Measurements from ENCODE around the gene HES7. TPM values are rescaled to one million over a fixed set of nuclear protein-coding genes. Genes with fewer than 3 reads are reported as not detected.
"Not testable (repeated sequence)": the region's sequence is repeated elsewhere in the genome, so short reads cannot be mapped to it uniquely, and the experiment has no call there.

HES7 gene
- total and polyA plus RNA-seq, 7 donors: 0.16 TPM; not detected in 6

DNA sequence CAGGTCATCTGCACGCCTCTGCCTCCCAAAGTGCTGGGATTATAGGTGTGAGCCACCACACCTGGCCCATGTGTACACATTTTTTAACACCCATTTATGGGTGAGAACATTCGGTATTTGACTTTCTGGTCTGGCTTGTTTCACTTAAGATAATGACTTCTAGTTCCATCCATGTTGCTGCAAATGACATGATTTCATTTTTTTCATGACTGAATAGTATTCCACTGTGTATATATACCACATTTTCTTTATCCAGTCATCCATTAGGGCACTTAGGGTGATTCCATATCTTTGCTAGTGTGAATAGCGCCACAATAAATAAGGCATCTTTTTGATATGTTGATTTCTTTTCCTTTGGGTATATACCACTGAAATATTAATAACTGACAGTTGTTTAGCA lies 42.0 kb downstream of the HES7 start:
- peaks cover 6 to 88% (median 33%) of the 10 kb centered on the region in 3 donors for H3K27me3 ChIP-seq
- no peak overlapping the region for H3K27ac ChIP-seq
- intact Hi-C loops (cut with DNase I): loop anchor here (5.0 kb wide), 2 partner anchors 35 to 470 kb away; partner anchors contain the start of genes ALOXE3 and FXR2
- DNase-seq: no peak
- 88 to 92% methylated on average over 3 of the region's 3 CpGs for WGBS, 2 donors
- no peaks in the 10 kb centered on the region for H3K36me3 ChIP-seq
- no peaks in the 10 kb centered on the region for H3K9me3 ChIP-seq
- H3K4me1 ChIP-seq: peaks cover 0 to 15% (median 11%) of the 10 kb centered on the region in 4 donors
- TF ChIP-seq POLR2A (IDR thresholded peaks at IDR 0.05) (no peak), EP300 (IDR thresholded peaks at IDR 0.05) (no peak), POLR2AphosphoS5 (IDR thresholded peaks at IDR 0.05) (no peak)
- TF ChIP-seq, protein P1, sequence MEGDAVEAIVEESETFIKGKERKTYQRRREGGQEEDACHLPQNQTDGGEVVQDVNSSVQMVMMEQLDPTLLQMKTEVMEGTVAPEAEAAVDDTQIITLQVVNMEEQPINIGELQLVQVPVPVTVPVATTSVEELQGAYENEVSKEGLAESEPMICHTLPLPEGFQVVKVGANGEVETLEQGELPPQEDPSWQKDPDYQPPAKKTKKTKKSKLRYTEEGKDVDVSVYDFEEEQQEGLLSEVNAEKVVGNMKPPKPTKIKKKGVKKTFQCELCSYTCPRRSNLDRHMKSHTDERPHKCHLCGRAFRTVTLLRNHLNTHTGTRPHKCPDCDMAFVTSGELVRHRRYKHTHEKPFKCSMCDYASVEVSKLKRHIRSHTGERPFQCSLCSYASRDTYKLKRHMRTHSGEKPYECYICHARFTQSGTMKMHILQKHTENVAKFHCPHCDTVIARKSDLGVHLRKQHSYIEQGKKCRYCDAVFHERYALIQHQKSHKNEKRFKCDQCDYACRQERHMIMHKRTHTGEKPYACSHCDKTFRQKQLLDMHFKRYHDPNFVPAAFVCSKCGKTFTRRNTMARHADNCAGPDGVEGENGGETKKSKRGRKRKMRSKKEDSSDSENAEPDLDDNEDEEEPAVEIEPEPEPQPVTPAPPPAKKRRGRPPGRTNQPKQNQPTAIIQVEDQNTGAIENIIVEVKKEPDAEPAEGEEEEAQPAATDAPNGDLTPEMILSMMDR (IDR thresholded peaks at IDR 0.05): no peak
- H3K4me3 ChIP-seq: no peak overlapping the region

DNA sequence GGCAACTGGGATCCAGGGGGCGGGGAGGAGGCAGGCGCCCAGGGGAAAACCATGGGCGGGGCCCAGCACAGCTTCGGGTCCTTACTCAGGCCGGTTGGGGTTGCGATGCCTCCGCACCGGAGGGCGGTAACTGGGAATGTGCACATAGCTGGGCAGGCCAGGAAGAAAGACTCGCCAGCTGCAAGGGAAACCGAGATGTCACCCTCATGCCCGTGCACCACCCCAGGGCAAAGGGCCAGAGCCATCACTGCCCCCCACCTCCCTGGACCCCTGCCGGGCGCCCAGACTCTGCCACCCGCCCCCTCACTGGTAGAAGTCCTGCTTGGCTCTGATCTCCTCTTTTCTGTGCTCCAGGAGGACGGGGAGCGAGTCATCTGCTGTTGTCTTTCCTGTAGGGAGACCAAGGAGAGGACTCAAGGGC lies 43.1 kb downstream of the HES7 start:
- no peak overlapping the region for H3K27ac ChIP-seq
- H3K27me3 ChIP-seq: peaks cover 6 to 93% (median 43%) of the 10 kb centered on the region in 3 donors
- no peaks in the 10 kb centered on the region for H3K36me3 ChIP-seq
- TF ChIP-seq POLR2A (IDR thresholded peaks at IDR 0.05) (no peak), POLR2AphosphoS5 (IDR thresholded peaks at IDR 0.05) (no peak), EP300 (IDR thresholded peaks at IDR 0.05) (no peak)
- TF ChIP-seq, protein P1 (IDR thresholded peaks at IDR 0.05): no peak
- WGBS, 2 donors: 30 to 68% methylated on average over 17 of the region's 17 CpGs
- intact Hi-C loops (cut with DNase I): loop anchor here (5.0 kb wide), 2 partner anchors 36 to 469 kb away; partner anchors contain the start of genes ALOXE3 and FXR2
- H3K9me3 ChIP-seq: no peaks in the 10 kb centered on the region
- DNase-seq: no peak
- peaks cover 0 to 15% (median 11%) of the 10 kb centered on the region in 4 donors for H3K4me1 ChIP-seq
- H3K4me3 ChIP-seq: no peak overlapping the region

DNA sequence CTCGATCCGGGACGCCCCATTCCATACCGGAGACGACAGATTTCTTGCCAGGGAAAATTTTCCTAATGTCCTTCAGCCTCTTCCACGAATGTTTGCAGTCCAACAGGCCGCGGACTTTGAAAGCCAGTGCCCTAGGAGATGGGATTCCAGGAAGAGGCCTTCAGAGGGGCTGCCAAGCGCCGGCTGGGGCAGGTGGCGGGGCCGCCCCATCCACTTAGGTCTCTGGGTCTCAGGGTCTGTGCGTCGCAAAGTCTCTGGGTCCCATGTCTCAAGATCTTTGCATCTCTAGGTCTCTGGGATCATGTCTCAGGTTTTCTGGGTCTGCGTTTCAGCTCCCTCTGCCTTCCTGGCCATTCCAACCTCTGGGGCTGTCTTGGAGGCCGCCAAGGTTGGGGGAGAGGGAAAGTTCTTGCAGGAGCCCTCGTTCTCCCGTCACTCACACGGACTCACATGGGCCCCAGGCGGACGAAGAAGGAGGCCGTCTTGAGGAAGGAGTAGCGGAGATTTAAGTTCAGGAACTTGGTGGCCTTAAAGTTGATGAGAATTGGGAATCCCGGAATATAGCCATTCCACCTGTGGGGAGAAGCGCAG lies 43.6 kb downstream of the HES7 start:
- intact Hi-C loops (cut with DNase I): loop anchor here (5.0 kb wide), 2 partner anchors 37 to 468 kb away; partner anchors contain the start of genes ALOXE3 and FXR2
- no peak overlapping the region for H3K27ac ChIP-seq

DNA sequence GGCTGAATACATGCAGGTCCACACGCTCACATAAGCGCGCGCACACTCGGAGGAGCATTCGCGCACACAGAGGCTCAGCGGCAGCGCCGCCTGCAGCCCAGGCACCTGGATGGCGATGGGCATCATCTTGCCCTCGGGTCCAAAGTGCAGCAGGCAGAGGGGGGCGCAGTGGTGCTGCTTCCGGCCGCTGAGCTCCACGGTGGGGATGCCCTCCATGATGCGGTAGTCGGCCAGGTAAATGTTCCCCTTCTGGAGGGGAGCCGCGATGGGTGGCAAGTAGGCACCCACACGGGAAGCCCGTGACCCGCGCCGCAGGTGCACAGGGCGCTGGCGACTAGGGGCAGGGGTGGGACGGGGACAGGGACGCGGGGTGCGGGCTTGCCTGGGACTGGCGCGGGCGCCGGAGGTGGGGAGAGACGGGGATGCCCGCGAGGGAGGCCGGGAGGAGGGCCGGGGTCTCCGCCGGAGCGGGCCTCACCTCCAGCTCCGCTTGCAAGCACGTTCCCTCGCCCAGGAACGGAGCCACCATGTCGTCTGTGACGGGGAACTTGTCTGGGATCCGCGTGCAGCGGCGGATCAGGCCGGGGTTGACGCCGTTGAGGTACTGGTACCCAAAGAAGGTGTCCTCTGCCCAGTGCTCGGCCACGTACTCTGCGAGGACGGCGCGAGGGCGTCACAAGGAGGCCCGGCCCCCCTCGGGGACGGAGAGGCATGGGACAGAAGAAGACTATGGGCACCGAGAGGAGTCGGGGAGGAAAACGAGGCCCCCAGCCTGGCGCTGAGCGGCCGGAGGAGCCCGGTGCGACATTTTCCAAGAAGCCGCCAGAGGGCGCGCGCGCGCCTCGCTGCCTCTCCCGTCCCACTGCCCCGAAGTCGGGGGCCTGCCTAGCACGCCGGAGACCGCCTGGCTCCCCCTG lies 44.4 kb downstream of the HES7 start:
- TF ChIP-seq EP300 (IDR thresholded peaks at IDR 0.05) (no peak), POLR2A (IDR thresholded peaks at IDR 0.05) (no peak)
- TF ChIP-seq, protein P1 (IDR thresholded peaks at IDR 0.05): peak; percentile 47 to 95 (median 68)
- Histone ChIP-seq H3K4me1 (peaks cover 0 to 15% (median 11%) of the 10 kb centered on the region in 4 donors), H3K27me3 (peaks cover 6 to 95% (median 55%) of the 10 kb centered on the region in 3 donors), H3K4me3 (peak overlapping the region in 3 of 4 donors; percentile 36 to 45 (median 40)), H3K36me3 (no peaks in the 10 kb centered on the region), H3K27ac (peak overlapping the region in 1 of 4 donors; percentile 18), H3K9me3 (no peaks in the 10 kb centered on the region)
- intact Hi-C loops (cut with DNase I): loop anchor here (5.0 to 10.0 kb wide), 3 partner anchors 38 to 467 kb away; partner anchors contain the start of genes ALOXE3 and FXR2
- WGBS, 2 donors: 0 to 1% methylated on average over 87 of the region's 87 CpGs
- peak; percentile 83 for DNase-seq

More for the DNA sequence above, 43.6 kb downstream of the HES7 start:
- Histone ChIP-seq H3K36me3 (no peaks in the 10 kb centered on the region), H3K27me3 (peaks cover 6 to 94% (median 47%) of the 10 kb centered on the region in 3 donors), H3K4me3 (peak overlapping the region in 3 of 4 donors; percentile 36 to 45 (median 40)), H3K4me1 (peaks cover 0 to 15% (median 11%) of the 10 kb centered on the region in 4 donors), H3K9me3 (no peaks in the 10 kb centered on the region)
- TF ChIP-seq POLR2AphosphoS5 (IDR thresholded peaks at IDR 0.05): no peak
- TF ChIP-seq, protein P1 (IDR thresholded peaks at IDR 0.05): no peak
- TF ChIP-seq EP300 (IDR thresholded peaks at IDR 0.05): no peak
- TF ChIP-seq POLR2A (IDR thresholded peaks at IDR 0.05): no peak
- DNase-seq: no peak
- 20 to 33% methylated on average over 25 of the region's 25 CpGs for WGBS, 2 donors

DNA sequence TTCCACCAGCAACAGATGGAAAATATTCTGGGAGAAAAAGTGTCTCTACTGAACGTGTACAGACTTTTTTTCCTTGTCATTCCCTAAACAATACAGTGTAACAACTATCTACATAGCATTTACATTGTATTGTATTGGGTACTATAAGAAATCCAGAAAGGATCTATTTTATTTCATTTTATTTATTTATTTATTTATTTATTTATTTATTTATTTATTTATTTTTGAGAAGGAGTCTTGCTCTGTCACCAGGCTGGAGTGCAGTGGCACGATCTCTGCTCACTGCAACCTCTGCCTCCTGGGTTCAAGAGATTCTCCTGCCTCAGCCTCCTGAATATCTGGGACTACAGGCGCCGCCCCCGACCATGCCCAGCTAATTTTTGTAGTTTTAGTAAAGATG lies 46.0 kb downstream of the HES7 start:
- H3K9me3 ChIP-seq, H3K36me3 ChIP-seq, H3K4me3 ChIP-seq, DNase-seq, H3K27ac ChIP-seq: not testable (repeated sequence)
- peaks cover 0 to 27% (median 22%) of the 10 kb centered on the region in 4 donors for H3K4me1 ChIP-seq
- intact Hi-C loops (cut with DNase I): loop anchor here (10.0 kb wide), 1 partner anchor 227 kb away; no protein-coding TSS in a partner anchor
- H3K27me3 ChIP-seq: peaks cover 20 to 95% (median 71%) of the 10 kb centered on the region in 3 donors
- 75 to 92% methylated on average over 5 of the region's 5 CpGs for WGBS, 2 donors

Data from sigmoid colon (tissue), 7 donors.